ENCODE measurements around the gene ASAP2.

DNA sequence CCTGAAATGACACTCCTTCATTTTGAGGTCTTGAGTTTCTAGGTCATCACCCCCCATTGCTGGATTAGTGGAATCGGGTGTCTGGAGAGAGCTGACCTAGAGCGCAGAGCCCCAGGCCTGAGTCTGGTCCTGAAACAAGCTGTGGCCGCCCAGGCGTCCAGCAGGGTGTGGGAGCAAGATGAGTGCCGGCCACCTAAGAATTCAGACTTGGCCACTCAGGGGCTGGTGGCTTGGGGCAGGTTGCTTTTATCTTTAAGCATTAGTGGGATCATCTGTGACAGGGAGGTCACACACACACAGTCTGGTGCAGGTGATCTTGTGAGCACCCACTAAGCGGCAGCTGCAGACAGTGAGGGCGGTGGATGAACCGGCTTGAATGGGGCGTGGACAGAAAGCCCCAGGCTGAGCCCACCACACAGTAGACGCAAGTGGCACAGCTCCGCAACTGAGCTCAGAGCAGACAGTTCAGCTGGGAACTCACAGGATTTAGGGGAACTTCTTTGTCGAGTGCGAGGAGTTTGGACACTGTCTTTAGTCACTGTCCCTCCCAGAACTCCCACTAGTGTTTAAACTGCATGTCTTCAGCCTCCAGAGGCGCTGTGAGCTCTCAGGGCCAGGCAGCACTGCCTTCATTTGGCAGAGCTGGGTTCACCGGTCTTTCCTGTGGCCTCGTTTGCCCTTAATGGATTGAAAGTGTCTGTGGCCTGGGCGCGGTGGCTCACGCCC, 195.2 kb downstream of the ASAP2 start:
- TF ChIP-seq, protein P1, sequence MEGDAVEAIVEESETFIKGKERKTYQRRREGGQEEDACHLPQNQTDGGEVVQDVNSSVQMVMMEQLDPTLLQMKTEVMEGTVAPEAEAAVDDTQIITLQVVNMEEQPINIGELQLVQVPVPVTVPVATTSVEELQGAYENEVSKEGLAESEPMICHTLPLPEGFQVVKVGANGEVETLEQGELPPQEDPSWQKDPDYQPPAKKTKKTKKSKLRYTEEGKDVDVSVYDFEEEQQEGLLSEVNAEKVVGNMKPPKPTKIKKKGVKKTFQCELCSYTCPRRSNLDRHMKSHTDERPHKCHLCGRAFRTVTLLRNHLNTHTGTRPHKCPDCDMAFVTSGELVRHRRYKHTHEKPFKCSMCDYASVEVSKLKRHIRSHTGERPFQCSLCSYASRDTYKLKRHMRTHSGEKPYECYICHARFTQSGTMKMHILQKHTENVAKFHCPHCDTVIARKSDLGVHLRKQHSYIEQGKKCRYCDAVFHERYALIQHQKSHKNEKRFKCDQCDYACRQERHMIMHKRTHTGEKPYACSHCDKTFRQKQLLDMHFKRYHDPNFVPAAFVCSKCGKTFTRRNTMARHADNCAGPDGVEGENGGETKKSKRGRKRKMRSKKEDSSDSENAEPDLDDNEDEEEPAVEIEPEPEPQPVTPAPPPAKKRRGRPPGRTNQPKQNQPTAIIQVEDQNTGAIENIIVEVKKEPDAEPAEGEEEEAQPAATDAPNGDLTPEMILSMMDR (IDR thresholded peaks at IDR 0.05) = no peak
- TF ChIP-seq EP300 (IDR thresholded peaks at IDR 0.05) = no peak
- TF ChIP-seq POLR2A (IDR thresholded peaks at IDR 0.05) = no peak

All from tibial nerve (tissue), 4 donors.